Measurements from ENCODE around the gene ZACN.
"Not testable (repeated sequence)": the region's sequence is repeated elsewhere in the genome, so short reads cannot be mapped to it uniquely, and the experiment has no call there.

Gene ZACN

GRCh38 chr17:76078860-76079534 is at the start of gene ZACN:
Gene ZACN, plus strand, starts transcription at chr17:76079182. Its CDS starts 83 bp downstream, at chr17:76079265.
- no peak for DNase-seq

- DNase-seq, result no peak
These were observed 46.8 kb upstream of the ZACN start for GRCh38 chr17:76032073-76032779.

GRCh38 chr17:76032780-76033108 is 46.2 kb upstream of the ZACN start:
- DNase-seq, result no peak

GRCh38 chr17:76033139-76033538 is 45.8 kb upstream of the ZACN start:
- DNase-seq, result no peak

DNA sequence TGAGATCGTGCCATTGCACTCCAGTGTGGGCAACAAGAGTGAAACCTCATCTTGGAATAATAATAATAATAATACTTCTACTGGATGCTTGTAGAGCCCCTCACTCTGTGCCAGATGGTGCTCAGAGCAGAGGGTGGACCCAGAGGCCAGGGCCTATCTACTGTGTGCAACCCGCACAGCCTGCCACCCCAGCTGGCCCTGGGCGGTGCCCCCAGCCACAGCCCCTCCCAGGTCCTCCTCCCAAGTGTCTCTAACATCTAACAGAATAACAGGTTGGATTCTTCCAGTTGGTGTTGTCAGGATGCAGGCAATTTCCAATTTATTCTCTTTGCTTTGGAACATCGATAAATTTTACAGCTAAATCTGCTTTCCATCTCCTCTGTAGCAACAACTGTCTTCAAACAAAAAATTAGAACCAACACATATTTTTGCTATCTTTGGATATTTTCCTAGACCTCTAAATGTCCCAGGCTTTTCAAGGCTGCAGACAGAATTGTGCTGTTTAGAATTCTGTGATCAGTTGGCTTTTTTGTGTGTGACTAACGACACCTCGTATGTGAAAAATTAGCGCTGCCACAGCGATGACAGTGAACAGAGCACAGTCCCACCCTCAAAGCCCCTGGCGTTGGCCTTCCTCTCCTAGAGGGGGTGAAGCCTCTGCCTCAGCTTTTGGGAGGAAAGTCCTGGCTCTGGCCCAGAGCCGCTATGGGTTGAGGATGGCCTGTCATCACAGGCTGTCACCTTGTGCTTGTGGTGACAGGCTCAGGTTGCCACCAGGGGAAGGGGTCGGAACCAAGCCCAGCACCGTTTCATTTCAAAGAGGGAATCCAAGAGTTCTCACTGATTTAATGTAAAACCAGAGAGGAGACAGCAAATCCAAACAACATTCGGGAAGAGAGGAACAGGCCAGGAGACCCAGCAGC is 44.3 kb upstream of the ZACN start:
- no peak for DNase-seq

- DNase-seq, result no peak
These were observed 42.3 kb upstream of the ZACN start for GRCh38 chr17:76036497-76037261.

GRCh38 chr17:76038050-76038449 is 40.9 kb upstream of the ZACN start:
- DNase-seq, result no peak

- no peak for DNase-seq
These were observed 39.9 kb upstream of the ZACN start for GRCh38 chr17:76039121-76039520.

DNA sequence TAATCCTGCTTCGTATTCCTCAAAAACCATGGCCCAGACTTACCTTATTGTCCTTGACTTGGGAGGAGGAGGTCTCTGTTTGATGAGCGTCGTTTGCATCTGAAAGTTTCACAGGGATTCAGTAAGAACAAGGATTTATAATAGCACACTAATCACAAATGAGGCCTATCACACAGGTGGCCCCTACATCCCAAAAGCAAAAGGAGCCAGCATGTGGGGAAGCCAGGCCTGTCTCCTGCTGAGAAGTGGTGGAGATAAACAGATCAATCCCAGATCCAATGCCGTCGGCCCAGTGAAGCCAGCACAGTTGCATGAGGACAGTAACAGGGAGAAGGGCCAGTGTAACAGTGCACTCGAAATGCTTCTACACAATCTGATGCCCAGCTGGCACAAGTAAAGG is 38.6 kb upstream of the ZACN start:
- no peak for DNase-seq

- not testable (repeated sequence) for DNase-seq
These were observed 36.1 kb upstream of the ZACN start for GRCh38 chr17:76042868-76043267.

- not testable (repeated sequence) for DNase-seq
These were observed 34.4 kb upstream of the ZACN start for GRCh38 chr17:76044475-76045007.

GRCh38 chr17:76046064-76046463 is 32.9 kb upstream of the ZACN start:
- no peak for DNase-seq

GRCh38 chr17:76048025-76048605 is 30.9 kb upstream of the ZACN start:
- DNase-seq, result no peak

DNA sequence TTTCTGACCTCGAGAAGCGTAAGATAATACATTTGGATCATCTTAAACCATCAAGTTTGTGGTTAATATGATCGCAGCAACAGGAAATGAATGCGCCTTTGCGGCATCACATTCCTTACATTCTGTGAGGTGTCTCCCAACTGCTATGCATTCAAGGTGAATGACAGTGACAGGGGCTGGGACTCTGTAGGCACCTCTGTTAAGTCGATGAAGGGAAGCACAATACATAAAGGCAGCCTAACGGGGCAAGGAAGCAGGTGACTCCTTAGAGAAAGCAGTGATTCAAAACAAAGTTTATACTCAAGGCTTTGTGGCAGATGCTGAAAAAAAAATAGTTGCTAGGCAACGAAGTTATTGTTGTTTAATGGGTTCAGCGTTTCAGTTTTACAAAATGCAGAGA is 30.3 kb upstream of the ZACN start:
- no peak for DNase-seq

DNA sequence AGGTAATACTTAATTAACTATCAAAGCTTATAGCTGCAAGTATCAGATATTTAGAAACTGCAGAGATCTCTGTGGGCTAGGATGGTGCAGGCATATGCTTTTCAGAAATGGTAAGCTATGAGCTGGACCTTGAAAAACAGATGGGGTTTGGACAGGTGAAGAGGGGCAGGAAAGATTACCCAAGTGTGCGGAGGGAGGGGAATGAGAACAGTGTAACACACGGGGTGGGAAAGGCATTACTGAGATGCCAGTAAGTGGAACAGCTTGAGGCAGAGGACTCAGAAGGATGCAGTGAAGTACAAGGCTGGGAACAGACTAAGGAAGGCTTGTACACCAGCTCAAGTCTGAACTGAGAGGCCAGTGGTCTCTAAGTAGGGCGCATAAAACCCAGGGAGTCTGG is 29.7 kb upstream of the ZACN start:
- DNase-seq, result no peak

- DNase-seq, result no peak
These were observed 29.0 kb upstream of the ZACN start for GRCh38 chr17:76049836-76050537.

GRCh38 chr17:76050538-76051467 is 28.2 kb upstream of the ZACN start:
- no peak for DNase-seq

DNA sequence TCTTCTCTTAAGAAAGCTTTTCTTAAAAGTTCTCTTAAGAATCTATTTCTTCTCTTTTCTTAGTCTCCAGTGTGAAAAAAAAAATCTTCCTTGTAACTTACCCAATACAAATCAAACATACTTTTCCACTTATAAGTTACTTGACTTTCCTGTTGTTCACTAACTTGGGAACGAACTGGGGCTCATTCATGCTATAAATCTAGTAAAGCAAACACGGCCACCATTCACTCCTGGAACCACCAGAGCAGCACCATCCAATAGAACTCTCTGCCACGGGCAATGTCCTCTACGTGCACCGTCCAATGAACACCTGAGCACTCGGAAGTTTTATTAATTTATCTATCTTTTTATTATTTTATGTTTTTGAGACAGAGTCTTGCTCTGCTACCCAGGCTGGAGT is 27.4 kb upstream of the ZACN start:
- DNase-seq, result no peak

- DNase-seq, result no peak
These were observed 25.5 kb upstream of the ZACN start for GRCh38 chr17:76053246-76054111.

DNA sequence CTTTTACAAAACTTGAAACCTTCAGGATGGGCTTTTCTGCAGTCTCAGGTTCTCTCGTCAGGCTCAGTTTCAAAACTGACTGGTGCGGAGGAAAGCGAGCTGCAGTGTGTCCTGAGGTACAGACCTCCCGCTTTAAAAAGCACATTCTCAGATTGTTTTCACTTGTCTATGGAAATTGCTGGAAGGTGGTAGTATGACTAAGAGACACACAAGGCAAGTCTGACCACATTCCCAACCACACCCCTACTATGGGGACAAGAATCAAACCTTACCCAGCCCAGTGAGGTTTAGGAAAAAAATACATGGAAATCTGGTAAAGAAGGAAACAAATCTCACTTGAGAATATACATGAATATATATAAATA is 24.9 kb upstream of the ZACN start:
- DNase-seq, result no peak

Data from islet precursor cell (in vitro differentiated cells).